GM20431 (cell line): ENCODE results near the gene SLC25A6.
"Not testable (repeated sequence)": the region's sequence is repeated elsewhere in the genome, so short reads cannot be mapped to it uniquely, and the experiment has no call there.

ENCODE experiments used
- in situ Hi-C: fragments of 300-500 bp; cut with MseI, MboI; formaldehyde crosslinking; loops from one replicate; pipeline ENCODE4 v1.15.0; 2020; ENCODE audit warnings: low sequenced_read_pairs; ENCODE audit not compliant: unreplicated experiment

Gene SLC25A6

DNA sequence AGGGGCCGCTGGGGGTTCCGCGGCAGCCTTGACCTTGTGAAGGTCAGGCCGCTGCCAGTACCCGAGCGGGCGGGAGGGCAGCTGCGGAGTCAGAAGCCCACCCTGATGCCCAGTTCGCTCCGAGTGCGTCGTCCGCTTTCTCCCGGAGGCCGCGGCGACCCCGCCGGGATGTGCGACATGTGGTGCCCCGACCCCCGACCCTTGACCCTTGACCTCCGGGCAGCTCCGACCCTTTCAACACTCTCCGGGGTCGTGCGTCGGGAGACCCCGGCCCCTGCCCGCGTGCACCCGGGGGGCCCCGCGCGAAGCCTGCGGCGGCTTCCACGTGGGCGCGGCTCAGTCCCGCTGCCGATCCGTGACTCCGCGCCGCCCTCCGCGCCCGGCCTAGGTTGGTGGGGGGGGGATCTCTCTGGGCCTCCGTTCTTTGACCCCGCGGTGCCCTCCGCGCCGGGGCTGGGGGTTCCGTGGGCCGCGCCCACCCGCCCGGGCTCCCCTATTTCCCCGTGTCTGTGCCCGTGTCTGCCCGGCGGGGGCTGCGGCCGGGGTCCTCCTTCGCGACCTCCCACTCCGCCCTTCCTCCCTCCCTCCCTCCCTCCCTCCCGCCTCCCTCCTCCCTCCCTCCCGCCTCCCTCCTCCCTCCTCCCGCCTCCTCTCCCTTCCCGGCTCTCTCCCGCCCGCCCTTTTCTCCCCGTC, 609 bp upstream of the SLC25A6 start:
- in situ Hi-C loops, result no loop called here

GRCh38 chrX:1391370-1391706, 575 bp downstream of the SLC25A6 start:
- in situ Hi-C loops, result no loop called here

GRCh38 chrX:1390621-1391369, 1.1 kb downstream of the SLC25A6 start:
- in situ Hi-C loops, result no loop called here

GRCh38 chrX:1389993-1390285, 2.0 kb downstream of the SLC25A6 start:
- in situ Hi-C loops, result no loop called here

DNA sequence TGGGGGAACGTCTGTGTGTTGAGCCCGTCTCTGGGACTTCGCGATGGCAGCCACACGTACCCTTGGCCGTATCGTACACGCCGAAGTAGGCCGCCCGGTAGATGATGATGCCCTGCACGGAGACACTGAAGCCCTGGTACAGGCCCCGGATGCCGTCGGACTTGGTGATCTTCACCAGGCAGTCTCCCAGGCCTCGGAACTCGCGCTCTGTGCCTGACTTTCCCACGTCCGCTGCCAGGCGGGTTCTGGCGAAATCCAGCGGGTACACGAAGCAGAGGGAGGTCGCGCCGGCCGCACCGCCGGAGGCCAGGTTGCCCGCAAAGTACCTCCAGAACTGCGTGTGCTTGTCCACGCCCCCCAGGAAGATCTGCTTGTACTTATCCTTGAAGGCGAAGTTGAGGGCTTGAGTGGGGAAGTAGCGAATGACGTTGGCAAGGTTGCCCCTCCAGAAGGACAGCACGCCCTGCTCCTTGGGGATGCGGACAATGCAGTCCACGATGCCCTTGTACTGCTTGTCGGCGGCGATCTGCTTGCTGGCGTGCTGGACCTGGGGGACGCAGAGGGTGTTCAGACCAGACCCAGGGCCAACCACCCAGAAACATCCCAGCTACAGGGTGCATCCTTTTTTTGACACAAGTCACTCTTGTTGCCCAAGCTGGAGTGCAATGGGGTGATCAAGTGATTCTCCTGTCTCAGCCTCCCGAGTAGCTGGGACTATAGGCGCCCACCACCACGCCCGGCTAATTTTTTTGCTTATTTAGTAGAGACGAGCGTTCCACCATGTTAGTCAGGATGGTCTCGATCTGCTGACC, 2.5 kb downstream of the SLC25A6 start:
- in situ Hi-C loops, result no loop called here

DNA sequence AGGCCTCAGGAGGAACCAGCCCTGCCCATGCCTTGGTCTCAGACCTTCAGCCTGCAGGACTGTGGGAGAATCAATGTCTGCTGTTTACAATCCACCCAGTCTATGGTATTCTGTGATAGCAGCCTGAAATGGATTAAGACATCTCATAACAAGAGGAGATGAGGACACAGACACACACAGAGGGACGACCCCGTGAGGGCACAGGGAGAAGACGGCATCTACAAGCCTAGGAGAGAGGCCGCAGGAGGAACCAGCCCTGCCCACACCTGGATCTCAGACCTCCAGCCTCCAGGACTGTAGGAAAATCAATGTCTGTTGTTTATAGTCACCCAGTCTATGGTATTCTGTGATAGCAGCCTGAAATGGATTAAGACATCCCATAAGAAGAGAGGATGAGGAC, 3.3 kb downstream of the SLC25A6 start:
- in situ Hi-C loops, result no loop called here

GRCh38 chrX:1387141-1387776, 4.7 kb downstream of the SLC25A6 start:
- in situ Hi-C loops, result no loop called here

DNA sequence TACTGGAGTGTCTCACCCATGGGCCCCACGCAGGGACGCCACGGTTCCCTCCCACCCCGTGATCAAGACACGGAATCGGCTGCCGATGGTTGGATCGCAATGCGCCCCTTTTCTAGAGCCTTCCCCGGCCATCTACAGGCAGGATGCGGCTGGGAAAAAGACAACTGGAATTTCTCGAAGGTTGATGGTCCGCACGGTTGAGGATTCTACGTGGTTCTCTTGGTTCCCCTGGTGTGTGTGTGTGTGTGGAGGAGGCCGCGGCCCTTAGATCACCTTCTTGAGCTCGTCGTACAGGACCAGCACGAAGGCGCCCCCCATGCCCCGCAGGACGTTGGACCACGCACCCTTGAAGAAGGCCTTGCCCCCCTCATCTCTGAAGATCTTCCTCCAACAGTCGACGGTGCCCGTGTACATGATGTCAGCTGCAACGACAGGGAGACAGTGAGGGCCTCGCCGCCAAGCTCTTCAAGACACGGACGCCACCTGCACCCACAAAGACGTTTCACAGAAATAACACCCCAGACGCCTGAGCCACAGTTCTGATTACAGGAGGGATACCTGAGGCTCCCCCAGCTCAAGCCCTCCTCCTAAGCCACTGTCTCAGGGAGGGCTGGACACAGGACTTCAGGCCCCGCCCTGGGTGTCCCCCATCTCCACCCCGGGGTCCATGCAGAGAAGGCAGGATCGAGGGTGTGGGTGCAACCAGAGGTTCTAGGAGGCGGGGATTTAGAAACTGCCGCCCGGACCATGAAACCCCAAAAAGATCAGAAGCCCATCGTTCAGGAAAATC, 5.4 kb downstream of the SLC25A6 start:
- in situ Hi-C loops, result no loop called here

DNA sequence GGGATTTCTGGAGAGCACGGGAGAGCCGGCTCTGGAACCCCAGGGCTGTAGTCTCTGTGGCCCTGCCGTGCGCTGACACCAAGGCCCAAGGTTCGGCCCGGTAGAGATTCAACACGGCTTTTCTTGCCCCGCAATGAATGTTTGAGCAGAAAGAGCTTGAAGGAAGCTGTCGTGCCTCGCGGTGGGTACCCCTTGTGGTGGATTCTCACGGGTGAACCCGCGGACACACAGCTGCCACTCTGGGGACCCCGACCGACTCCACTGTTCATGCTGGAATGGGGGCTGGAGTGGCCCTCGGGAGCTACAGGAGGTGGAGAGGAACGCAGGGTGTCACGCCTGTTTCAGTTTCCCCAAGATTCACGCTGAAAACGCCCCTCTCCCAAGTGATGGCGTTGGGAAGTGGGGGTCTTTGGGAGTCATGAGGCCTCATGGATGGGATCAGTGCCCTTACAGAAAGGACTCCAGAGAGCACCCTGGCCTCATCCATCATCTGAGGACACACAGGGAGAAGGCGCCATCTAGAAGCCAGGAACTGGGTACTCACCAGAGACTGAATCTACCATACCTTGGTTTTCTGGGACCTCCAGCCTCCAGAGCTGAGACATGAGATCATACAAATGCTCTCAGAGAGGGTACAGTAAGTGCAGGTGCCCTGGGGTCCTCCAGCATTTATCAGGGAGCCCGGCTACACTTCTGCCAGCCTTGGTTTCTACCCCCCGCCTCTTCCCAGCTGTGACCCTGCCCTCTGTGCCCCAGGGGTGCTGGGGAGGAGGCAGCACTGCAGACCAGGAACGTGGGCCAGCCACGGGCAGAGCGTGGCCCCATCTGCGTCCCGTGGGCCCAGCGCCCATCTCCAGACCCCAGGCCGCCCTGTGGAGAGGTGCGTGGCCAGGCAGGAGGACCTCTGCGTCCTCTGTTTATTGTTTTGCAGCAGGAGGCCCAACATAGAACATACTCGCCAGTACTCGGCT, 6.4 kb downstream of the SLC25A6 start:
- in situ Hi-C loops, result no loop called here

DNA sequence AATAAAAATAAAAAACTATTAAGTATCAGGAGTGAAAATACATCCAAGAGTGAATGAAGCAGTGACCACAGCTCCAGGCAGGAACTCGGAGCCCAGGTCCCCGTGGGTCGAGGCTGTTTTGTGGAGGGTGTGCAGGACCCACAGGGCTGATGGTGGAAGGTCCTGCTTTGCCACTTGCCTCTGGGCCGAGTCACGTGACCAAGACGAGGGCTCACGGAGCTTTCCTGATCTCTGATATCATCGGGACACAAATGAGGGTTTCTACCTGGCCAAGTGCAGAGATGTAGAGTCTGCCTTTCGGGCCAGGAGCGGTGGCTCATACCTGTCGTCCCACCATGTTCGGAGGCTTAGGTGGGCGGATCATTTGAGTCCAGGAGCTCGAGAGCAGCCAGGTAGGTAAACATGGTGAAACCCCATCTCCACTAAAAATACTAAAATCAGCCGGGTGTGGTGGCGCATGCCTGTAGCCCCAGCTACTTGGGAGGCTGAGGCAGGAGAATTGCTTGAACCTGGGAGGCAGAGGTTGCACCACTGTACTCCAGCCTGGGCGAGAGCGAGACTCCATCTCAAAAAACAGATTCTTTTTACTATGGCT, 7.2 kb downstream of the SLC25A6 start:
- in situ Hi-C loops, result no loop called here

DNA sequence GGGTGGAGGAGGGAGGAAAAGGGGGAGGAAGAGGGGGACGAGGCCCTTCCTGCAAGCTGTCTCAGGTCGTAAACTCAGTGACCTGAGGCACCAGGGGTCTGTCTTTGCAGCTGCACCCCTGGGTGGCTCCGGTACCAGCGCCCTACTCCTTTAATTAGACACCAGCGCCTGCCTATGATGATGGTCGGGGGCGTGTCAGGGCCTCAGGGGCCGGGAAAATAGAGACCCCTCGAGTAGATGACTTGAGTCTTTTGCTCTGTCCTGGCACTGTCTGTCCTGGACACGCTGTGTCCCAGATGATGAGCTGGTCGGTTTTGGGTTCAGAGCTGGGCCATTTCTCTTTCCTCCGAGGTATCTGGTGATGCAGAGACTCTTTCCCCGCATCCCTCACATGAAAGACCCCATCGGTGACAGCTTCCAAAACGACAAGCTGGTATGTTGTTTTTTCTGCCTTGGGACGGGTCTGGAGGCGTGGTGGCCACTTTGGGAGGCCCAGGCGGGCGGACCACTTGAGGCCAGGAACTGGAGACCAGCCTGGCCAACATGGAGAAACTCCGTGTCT, 11.2 kb downstream of the SLC25A6 start:
- in situ Hi-C loops, result no loop called here

DNA sequence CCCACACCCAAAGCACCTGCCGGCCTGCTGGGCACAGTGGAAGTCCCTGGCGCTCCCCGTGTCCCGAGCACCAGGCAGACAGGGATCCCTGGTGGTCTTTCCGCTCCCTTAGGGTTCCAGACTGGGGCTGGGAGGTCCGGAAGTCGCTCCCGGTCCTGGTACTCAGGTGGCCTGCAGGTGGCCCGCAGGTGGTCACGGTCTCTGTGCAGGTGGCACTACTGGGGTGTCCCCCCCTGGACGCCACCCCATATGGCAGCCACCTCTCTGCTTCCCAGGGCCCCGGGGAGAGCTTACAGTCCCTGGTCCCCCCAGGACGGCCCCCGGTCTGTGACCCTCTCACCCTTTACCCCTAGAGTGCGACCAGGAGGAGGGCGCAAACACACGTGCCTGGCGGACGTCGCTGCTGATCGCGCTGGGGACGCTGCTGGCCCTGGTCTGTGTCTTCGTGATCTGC, 13.6 kb downstream of the SLC25A6 start:
- in situ Hi-C loops, result no loop called here

DNA sequence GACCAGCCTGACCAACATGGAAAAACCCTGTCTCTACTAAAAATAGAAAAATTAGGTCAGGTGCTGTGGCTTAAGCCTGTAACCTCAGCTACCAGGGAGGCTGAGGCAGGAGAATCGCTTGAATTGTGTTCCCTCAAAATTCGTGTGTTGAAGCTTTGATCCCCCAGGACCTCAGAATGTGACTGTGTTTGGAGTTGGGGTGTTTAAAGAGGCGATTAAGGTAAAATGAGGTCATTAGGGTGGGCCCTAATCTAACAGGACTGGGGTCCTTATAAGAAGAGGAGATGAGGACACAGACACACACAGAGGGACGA, 23.6 kb downstream of the SLC25A6 start:
- in situ Hi-C loops, result no loop called here

- in situ Hi-C loops, result not testable (repeated sequence)
Observed at GRCh38 chrX:1366363-1366762, 25.6 kb downstream of the SLC25A6 start.

- in situ Hi-C loops, result no loop called here
Observed at GRCh38 chrX:1361910-1362309, 30.0 kb downstream of the SLC25A6 start.

- in situ Hi-C loops, result no loop called here
Observed at GRCh38 chrX:1361275-1361674, 30.6 kb downstream of the SLC25A6 start.

DNA sequence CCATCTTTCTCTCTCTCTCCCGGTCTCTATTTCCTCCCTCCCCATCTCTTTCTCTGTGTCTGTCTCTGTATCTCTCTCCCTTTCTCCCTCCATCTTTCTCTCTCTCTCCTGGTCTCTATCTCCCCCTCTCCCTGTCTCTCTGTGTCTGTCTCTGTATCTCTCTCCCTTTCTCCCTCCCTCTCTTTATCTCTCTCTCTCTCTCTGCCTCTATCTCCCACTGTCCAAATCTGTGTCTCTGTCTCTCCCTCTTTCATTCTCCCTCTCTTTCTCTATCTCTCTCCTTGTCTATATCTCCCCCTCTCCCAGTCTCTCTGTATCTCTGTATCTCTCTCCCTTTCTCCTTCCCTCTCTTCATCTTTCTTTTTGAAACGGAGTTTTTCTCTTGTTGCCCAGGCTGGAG, 31.7 kb downstream of the SLC25A6 start:
- in situ Hi-C loops, result no loop called here

DNA sequence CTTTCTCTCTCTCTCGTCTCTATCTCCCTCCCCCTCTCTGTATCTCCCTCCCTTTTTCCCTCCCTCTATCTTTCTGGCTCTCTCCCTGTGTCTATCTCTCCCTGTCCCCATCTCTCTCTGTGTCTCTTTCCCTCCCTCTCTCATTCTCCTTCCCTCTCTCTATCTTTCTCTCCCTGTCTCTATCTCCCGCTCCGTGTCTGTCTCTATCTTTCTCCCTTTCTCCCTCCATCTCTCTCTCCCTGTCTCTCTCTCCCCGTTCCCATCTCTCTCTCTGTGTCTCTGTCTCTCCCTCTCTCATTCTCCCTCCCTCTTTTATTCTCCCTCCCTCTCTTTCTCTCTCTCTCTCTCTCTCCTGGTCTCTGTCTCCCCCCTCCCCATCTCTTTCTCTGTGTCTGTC, 32.4 kb downstream of the SLC25A6 start:
- in situ Hi-C loops, result no loop called here
